Gastroesophageal sphincter (tissue), 3 donors: ENCODE measurements around the gene MYBBP1A.

Experiments used
- CTCF ChIP-seq, 4 experiments: fragments of 200-600 bp in 2 of 4; fragments of 450-650 bp in 2 of 4; sonication (generic) in 1 of 4; IDR thresholded peaks; one replicate each; pipeline ENCODE4 v1.5.1; 2017 to 2019; ENCODE audit warnings: antibody characterized with exemption in 4 of 4, mild to moderate bottlenecking in 2 of 4, moderate library complexity in 2 of 4
- POLR2A ChIP-seq, 2 donors: fragments of 450-650 bp; IDR thresholded peaks; one replicate each; pipeline ENCODE4 v1.6.1; 2017; ENCODE audit warnings: antibody characterized with exemption in 2 of 2, mild to moderate bottlenecking in 2 of 2, moderate library complexity in 1 of 2

- no peak for TF ChIP-seq CTCF (IDR thresholded peaks at IDR 0.05)
- TF ChIP-seq POLR2A (IDR thresholded peaks at IDR 0.05), result no peak
Measured at GRCh38 chr17:4559139-4559791, 4.1 kb upstream of the MYBBP1A start.
